Sciatic nerve (tissue), 2 donors: ENCODE data around the gene PSME1. TPM values are rescaled to one million over a fixed set of nuclear protein-coding genes. Genes with fewer than 3 reads are reported as not detected.

Experiments
- ATAC-seq: fragments of 200-7000 bp; cut with Tn5 transposase; one replicate; pipeline ENCODE4 v1.9.1; 2020; ENCODE audit warnings: mild to moderate bottlenecking, moderate library complexity
- DNase-seq: peaks from one replicate; pipeline ENCODE4 v3.0.0-alpha.2; 2020; ENCODE audit warnings: low spot score
- intact Hi-C: fragments of 100-400 bp; cut with DNase I; formaldehyde crosslinking; loops from one replicate; pipeline ENCODE4 v1.14.2; 2022
- total RNA-seq: library from RNA; stranded (reverse); fragmentation: NEBNext Ultra II Directional; extraction: Animal tissue kit (Norgen Biotek cat#: 25700); gene quantifications from one replicate; pipeline ENCODE4 v1.2.1, GENCODE V29; 2021
- donor health status: DM: no; HTN: no; CAD: no.
- donor health status: DM: no; HTN: no; CAD: no.

Gene PSME1
- total RNA-seq, 1 donor from 2014 or later = 116 TPM

DNA sequence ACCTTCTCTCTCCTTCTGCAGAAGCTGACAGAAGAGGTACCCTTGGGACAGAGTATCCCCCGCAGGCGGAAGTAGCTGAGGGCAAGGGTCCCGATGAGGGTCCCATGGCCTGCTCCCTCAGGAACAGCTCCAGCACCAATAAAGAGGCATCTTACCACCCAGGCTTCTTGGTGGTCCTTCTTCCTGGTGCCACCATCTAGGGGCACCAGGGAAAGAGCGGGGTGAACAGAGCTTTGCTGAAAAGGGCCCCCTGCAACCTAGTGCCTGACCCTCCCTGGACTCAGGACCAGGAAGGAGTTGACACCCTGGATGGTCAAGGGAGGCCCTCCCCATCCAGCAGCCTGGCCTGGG is 24.5 kb downstream of the PSME1 start:
- intact Hi-C loops = no loop called here
- ATAC-seq = peak; percentile 23
- DNase-seq = no peak

DNA sequence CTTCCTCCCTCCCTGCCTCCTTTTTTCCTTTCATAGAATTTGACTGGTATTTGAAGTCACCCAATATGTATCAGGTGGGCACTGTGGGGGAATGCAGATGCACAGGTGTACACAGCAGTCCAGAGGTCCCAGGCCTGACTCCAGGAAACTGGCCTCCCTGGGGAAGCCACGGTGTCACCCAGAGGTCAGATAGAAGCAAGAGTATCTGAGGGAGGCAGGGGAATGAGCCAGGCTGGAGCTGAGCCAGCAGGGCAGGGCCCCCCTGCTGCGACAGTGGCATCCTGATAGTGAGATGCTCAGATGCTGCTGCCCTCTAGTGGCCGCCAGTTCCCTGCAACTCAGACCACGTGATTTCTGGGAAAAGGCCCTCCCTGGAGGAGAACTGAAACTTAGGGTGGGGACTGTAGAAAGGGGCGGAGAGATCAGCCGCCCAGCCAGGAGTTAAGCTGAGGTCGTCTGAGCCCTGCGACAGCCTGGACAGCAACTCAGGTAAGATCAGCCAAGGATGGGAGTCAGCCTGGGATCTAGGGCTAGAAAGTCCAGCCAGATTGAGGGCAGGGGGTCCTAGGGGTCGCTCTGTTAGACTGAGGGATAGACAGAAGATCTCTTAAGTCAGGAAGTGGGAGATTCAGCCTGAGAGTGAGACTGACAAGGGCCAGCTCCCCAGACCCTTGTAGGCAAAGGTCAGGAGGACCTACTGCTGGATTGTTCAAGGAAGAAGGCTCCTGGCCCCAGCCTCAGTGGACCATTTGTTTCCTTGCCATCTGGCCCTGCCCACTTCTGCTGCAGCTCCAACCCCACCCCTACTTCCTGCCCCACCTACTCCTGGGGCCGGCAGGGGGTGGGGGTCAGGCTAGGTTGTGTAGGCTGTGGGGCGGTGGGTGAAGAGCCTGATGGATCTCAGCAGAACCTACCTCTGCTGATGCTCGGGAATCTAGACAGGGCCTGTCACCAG is 25.1 kb downstream of the PSME1 start, which contains the start of gene IRF9:
Gene IRF9, plus strand, starts transcription at position 416 of the 955 bp plus-strand sequence. CDS start 880 bp downstream, outside the sequence.
- DNase-seq = peak; percentile 98
- intact Hi-C loops = no loop called here
- peak; percentile 97 for ATAC-seq

DNA sequence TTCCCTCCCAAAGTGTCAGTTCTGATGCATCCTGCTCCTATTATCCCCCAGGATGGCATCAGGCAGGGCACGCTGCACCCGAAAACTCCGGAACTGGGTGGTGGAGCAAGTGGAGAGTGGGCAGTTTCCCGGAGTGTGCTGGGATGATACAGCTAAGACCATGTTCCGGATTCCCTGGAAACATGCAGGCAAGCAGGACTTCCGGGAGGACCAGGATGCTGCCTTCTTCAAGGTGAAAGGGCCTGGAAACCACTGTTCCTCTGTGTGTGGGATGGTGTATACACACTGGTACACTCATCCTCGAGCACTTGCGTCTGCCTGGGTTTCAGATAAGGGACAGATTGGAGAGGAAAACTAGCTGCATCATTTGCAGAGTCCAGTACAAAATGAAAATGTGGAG is 26.1 kb downstream of the PSME1 start:
- DNase-seq (no peak), ATAC-seq (peak; percentile 1)
- intact Hi-C loops = no loop called here

DNA sequence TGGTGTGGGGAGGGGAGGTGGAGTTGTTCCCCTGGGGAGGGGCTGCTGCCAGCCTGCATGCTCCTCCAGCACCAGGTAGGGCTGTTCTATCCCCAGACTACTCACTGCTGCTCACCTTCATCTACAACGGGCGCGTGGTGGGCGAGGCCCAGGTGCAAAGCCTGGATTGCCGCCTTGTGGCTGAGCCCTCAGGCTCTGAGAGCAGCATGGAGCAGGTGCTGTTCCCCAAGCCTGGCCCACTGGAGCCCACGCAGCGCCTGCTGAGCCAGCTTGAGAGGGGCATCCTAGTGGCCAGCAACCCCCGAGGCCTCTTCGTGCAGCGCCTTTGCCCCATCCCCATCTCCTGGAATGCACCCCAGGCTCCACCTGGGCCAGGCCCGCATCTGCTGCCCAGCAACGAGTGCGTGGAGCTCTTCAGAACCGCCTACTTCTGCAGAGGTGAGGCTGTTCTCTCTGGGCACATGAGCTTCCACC is 28.6 kb downstream of the PSME1 start:
- intact Hi-C loops = no loop called here
- DNase-seq (no peak), ATAC-seq (no peak)

DNA sequence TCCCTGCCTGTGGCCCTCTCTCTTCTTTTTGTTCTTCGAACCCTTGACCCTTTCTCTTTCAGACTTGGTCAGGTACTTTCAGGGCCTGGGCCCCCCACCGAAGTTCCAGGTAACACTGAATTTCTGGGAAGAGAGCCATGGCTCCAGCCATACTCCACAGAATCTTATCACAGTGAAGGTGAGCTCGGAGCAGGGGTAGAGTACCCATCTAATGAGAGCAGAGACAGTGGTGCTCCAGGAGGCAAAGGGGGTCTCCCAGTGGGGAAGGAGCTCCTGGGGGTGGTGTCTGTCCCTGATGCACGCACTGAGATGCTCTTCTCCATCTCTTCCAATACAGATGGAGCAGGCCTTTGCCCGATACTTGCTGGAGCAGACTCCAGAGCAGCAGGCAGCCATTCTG is 29.8 kb downstream of the PSME1 start:
- intact Hi-C loops = no loop called here
- no peak for ATAC-seq
- DNase-seq = no peak

DNA sequence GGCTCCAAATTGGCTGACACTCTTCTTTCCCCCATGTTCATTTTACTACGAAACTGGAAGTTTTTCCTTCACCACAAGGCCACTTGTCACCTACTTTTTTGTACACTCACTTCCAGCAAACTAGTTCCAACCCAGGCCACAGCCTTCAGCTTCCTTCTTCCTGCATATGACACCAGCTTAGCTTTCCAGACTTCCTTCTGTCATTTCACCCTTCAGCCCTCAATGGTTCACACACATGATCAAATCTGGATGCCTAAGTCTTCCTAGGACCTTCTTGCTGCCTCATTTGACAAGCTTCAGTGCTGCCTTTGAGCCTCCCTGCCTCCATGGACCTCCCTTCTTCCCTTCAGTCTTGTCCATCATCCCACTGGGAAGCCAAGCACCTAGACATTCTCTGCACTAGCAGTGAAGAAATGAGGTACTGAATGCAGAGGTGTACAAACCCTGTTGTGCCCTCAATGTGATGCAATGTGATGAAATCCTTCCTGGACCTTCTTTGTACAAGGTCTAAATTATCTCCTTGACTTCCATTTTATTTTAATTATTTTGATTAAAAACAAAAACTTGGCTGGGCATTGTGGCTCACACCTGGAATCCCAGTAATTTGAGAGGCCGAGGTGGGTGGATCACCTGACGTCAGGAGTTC is 31.6 kb downstream of the PSME1 start:
- DNase-seq = no peak
- intact Hi-C loops = no loop called here
- ATAC-seq = no peak

DNA sequence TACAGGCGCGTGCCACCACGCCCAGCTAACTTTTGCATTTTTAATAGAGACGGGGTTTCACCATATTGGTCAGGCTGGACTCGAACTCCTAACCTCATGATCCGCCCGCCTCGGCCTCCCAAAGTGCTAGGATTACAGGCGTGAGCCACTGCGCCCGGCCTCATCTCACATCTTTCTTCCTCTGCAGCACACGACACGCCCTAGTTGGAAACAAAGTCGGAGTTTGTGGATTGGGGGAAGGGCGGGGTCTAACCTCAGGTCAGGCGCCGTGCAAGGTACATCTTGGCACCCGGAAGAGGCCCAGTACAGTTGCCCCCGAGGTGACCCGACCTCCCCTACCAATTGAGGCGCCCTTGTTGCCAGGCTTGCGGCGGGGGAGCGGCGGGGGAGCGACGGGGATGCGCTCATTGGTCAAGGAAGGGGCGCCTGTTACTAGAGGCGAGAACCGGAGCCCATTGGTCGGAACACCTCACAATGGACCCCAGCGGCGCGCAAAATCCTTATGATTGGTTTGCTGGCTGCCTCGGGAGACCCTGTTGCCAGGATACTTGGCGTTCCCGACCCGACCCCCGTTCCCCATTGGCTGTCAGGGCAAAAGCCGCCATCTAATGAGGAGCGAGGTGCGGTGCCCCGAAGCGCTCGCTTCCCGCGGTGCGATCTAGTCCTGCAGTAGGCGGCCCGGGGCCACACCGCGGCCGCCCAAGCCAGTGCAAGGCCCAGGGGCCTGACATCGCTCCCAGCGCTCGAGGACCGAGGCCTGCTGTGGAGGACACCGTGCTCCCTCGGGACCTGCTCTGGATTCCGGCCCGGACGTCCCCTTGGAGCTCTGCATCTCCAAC is 35.6 kb downstream of the PSME1 start, which contains the start of gene REC8:
Gene REC8, plus strand, starts transcription at position 659 of the 839 bp plus-strand sequence. CDS start 473 bp downstream, outside the sequence.
- intact Hi-C loops = no loop called here
- DNase-seq (peak; percentile 89), ATAC-seq (peak; percentile 95)

DNA sequence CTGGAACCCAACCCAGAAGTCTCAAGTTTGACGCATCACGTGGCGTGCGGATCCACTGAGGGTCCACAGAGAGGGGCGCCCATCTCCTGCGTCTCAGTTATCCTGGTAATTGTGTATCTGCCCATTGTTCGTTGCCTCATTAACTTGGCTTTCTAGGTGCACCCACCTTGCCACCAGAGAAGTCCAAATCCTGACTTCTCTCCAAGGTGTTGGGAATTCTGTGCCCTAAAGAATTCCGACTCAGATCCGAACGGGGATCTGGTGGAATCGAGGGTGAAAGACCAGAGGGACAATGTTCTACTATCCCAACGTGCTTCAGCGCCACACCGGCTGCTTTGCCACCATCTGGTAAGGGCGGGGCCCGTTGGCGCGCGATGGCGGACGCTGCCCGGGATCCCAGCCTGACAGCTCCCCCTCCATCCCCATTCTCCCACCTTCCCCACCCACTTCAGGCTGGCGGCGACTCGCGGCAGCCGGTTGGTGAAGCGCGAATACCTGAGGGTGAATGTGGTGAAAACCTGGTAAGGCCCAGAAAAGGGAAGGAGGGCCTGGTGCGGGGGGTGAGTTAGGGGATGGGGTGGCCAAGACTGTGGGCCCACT is 36.4 kb downstream of the PSME1 start:
- ATAC-seq (peak; percentile 6), DNase-seq (no peak)
- intact Hi-C loops = no loop called here

DNA sequence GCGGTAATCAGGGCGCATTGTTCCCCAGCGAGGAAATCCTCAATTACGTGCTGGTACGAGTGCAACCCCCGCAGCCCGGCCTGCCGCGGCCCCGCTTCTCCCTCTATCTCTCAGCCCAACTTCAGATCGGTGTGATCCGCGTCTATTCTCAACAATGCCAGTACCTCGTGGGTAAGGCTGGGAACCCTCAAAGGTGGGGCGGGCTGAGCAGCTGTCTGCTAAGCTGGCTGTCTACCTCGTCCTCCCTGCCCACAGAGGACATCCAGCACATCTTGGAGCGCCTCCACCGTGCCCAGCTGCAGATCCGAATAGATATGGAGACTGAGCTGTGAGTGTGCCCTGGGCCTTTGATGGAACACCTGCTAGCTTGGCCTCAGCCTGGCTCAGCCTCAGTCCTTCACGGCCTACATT is 36.9 kb downstream of the PSME1 start:
- DNase-seq = no peak
- intact Hi-C loops = no loop called here
- no peak for ATAC-seq

DNA sequence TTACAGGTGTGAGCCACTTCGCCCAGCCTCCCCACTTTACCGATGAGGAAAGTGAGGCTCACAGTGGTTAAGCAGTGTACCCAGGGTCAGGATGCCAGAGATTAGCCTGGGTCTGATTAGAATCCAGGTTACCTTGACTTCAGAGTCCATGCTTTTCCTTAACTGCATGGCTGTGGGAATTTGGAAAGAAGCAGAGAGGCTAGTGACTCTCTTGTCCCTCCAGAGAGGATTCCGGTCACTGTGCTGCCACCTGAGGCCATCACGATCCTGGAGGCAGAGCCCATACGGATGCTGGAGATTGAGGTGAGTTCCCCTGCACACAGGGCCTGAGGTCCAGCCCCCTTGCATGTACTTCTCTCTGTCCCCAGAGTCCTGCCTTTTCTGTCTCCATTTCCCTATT is 40.6 kb downstream of the PSME1 start:
- ATAC-seq (no peak), DNase-seq (no peak)
- intact Hi-C loops = no loop called here

DNA sequence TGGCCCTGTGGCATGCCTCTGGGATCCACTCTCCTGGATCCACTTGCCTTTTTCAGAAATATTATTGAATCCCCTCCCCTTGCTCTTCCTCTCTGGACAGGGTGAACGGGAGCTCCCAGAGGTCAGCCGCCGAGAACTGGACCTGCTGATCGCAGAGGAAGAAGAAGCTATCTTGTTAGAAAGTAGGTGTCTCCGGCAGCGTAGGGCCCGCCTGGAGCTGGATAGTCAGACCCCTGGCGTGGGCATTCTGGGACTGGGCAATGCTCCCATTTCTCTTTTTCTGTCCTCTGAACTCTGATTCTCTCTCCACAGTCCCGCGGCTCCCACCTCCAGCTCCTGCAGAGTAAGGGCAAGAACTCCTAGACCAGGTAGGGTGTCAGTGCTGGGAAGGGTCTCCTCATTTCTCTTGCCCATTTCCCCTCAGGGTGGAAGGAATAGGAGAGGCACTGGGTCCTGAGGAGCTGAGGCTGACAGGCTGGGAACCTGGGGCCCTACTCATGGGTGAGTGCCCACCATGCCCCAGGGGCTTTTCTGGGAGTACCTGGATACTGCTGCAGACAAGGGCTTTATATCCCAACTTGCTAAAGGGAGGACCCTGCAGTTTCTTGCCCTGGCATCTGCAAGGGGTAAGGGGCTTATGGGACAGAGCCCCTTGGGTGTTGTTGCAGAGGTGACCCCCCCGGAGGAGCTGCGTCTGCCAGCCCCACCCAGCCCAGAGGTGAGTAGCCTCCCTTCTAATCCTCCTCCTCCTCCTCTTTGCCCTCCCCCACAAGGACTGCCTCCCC is 41.2 kb downstream of the PSME1 start:
- intact Hi-C loops = no loop called here
- DNase-seq (no peak), ATAC-seq (no peak)

DNA sequence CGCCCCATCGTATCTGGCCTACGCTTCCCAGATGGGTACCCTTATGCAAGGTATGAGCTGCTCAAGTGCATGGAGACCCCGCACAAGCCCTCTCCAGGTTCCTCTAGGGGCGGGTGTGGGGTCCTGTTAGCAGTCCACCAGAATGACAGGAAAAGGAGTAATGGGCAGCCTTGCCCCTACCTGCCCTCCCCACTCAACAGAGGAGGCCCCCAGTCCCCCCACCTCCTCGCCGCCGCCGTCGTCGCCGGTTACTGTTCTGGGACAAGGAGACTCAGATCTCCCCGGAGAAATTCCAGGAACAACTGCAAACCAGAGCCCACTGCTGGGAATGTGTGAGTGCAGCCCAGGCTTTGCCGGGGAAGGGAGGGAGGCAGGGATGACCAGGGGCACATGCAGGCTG is 41.9 kb downstream of the PSME1 start:
- DNase-seq (no peak), ATAC-seq (no peak)
- intact Hi-C loops = no loop called here

DNA sequence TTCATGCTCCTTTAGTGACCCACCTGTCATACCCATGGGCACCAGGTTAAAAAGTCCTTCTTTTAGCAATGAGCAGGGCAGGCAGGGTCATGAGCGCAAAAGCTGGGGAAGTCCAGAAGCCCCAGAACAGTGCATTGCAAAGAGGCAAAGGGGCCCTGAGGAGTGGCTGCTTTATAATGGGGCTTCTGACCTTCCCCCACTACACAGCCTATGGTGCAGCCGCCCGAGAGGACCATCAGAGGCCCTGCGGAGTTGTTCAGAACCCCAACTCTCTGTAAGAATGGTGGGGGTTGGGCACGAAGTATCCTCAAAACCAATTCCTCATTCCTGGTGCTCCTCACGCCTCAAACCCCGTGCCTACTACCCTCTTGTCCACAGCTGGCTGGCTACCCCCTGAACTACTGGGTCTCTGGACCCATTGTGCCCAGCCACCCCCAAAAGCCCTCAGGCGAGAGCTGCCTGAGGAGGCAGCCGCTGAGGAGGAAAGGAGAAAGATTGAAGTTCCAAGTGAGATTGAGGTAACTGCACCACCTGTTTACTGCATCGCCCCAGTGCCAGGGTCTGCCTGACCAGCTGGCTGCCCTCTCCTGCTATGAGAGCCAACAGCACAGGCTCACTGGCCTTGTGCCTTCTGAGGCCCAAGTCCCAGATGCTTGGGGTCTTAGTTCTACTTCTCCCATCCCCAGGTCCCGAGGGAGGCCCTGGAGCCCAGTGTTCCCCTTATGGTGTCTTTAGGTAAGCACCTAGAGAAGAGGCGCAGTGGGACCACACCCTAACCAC is 42.6 kb downstream of the PSME1 start:
- ATAC-seq (no peak), DNase-seq (no peak)
- intact Hi-C loops = no loop called here

DNA sequence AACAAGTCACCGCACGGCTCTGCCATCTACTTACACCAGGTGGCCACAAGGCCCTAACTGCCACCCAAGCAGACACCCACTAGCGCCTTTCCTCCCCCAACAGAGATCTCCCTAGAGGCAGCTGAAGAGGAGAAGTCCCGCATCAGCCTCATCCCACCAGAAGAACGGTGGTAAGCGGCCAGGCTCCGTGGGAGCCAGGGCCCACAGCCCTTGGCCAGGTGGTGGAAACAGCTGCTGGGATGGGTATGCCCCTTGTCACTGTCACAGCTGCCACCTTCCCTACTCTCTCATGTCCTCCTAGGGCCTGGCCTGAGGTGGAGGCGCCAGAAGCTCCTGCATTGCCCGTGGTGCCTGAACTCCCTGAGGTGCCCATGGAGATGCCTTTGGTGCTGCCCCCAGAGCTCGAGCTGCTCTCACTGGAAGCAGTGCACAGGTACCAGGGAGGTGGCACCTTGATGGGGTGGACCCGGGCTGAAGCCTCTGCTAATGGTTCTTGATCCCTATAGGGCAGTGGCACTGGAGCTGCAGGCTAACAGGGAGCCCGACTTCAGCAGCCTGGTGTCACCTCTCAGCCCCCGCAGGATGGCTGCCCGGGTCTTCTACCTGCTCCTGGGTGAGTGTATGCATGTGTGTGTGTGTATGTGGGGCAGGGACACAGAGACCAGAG is 43.4 kb downstream of the PSME1 start:
- peak; percentile 19 for ATAC-seq
- intact Hi-C loops = no loop called here
- DNase-seq = no peak

DNA sequence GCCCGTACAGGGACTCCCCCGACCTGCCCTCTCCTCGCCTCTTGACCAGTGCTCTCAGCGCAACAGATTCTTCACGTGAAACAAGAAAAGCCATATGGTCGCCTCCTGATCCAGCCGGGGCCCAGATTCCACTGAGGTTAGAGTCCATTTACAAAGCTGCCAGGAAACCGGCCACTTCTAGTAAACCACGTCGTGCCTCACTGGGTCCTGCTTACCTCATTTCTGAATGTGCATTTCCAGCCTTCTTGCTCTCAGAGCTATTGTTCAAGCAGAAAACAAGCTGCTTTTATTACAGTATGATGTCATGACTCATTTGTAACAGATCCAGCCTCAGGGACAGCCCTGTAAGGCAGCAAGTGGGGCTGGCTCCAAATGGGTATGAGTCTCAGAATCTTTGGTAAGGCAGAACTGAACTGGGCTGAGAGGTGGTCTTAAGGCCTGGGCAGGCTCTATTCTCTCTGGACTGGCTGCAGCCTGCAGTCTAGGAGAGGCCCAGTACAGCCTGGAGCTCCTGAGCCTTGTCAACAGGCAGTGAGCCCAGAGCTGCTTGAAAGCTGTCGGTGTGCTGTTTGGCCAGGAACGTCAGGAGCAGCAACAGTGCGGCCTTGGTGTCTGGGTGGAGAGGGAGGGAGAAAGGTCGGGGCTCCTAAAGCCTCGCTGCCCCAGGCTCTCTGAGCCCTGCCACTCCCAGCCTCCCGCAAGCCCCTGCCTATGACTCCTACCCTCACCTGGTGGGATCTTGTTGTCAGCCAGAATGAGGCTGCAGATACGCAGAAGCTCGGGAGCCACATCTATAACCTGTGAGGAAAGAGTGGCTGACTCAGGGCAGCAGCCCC is 44.2 kb downstream of the PSME1 start:
- intact Hi-C loops = no loop called here
- ATAC-seq (peak; percentile 68), DNase-seq (no peak)
